BLaER1 (cell line): ENCODE results near the gene SCUBE1.

Experiments
- H3K27ac ChIP-seq: shearing (Covaris generic); formaldehyde crosslinking; 2 replicates; pipeline ENCODE4 v1.8.1; 2022
- H3K27me3 ChIP-seq: shearing (Covaris generic); formaldehyde crosslinking; 2 replicates; pipeline ENCODE4 v1.8.1; 2022
- H3K36me3 ChIP-seq: shearing (Covaris generic); formaldehyde crosslinking; 2 replicates; pipeline ENCODE4 v1.8.1; 2022
- H3K4me1 ChIP-seq: shearing (Covaris generic); formaldehyde crosslinking; 2 replicates; pipeline ENCODE4 v1.8.1; 2022
- H3K4me2 ChIP-seq: shearing (Covaris generic); formaldehyde crosslinking; 2 replicates; pipeline ENCODE4 v1.8.1; 2022
- H3K4me3 ChIP-seq: shearing (Covaris generic); formaldehyde crosslinking; 2 replicates; pipeline ENCODE4 v1.8.1; 2022
- H3K9ac ChIP-seq: shearing (Covaris generic); formaldehyde crosslinking; 2 replicates; pipeline ENCODE4 v1.8.1; 2022
- H3K9me3 ChIP-seq: shearing (Covaris generic); formaldehyde crosslinking; 2 replicates; pipeline ENCODE4 v1.8.1; 2022
- H4K20me1 ChIP-seq: shearing (Covaris generic); formaldehyde crosslinking; 2 replicates; pipeline ENCODE4 v1.8.1; 2022
- Cebpa-rat ChIP-seq: shearing (Covaris generic); IDR thresholded peaks from 2 replicates; pipeline ENCODE4 v1.8.1; 2022

The SCUBE1 gene

GRCh38 chr22:43244803-43245527 is 98.2 kb downstream of the SCUBE1 start:
- Histone ChIP-seq H3K4me3 (no peak overlapping the region), H3K36me3 (no peaks in the 10 kb centered on the region), H3K9ac (no peak overlapping the region), H3K27ac (peak overlapping the region; percentile 82), H3K4me1 (peaks cover 75% of the 10 kb centered on the region), H4K20me1 (no peaks in the 10 kb centered on the region), H3K9me3 (no peaks in the 10 kb centered on the region), H3K4me2 (peak overlapping the region; percentile 65), H3K27me3 (no peaks in the 10 kb centered on the region)
- no peak for TF ChIP-seq Cebpa-rat

- Histone ChIP-seq H3K4me2 (peak overlapping the region; percentile 65), H3K36me3 (no peaks in the 10 kb centered on the region), H3K9me3 (no peaks in the 10 kb centered on the region), H4K20me1 (no peaks in the 10 kb centered on the region), H3K4me3 (no peak overlapping the region), H3K4me1 (peaks cover 75% of the 10 kb centered on the region), H3K27me3 (no peaks in the 10 kb centered on the region), H3K27ac (peak overlapping the region; percentile 82; the same call in 1 of the 2 replicates), H3K9ac (no peak overlapping the region)
- no peak for TF ChIP-seq Cebpa-rat
Observed at GRCh38 chr22:43244402-43244801, 98.8 kb downstream of the SCUBE1 start.

GRCh38 chr22:43243324-43243723 is 99.8 kb downstream of the SCUBE1 start:
- H3K4me3 ChIP-seq, result no peak overlapping the region
- H3K9ac ChIP-seq, result no peak overlapping the region
- peaks cover 77% of the 10 kb centered on the region for H3K4me1 ChIP-seq
- 0 out of 2 replicates have a peak overlapping the region, but pooled peaks have one; percentile 7 for H3K27ac ChIP-seq
- no peaks in the 10 kb centered on the region for H3K36me3 ChIP-seq
- H3K27me3 ChIP-seq, result no peaks in the 10 kb centered on the region
- H3K4me2 ChIP-seq, result no peak overlapping the region
- H3K9me3 ChIP-seq, result no peaks in the 10 kb centered on the region
- H4K20me1 ChIP-seq, result no peaks in the 10 kb centered on the region
- no peak for TF ChIP-seq Cebpa-rat

DNA sequence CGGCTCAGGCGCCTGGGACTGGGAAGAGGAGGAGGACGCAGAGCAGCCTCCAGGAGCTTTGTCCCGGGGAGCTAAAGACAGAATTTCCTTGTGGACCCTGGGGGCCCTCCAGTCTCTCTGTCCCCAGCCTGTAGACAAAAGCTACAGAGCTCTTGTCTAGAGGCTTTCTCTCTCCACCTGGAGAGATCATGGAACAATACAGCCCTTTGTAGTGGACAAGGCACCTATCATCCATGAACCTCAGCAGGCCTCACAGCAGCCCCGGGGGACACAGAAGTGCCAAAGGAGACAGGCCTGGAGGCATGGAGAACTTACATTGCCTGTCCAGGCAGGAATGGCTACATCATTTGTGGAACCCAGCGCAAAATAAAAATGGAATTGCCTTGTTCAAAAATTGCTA is 100.5 kb downstream of the SCUBE1 start:
- H4K20me1 ChIP-seq, result no peaks in the 10 kb centered on the region
- no peaks in the 10 kb centered on the region for H3K27me3 ChIP-seq
- H3K4me2 ChIP-seq, result no peak overlapping the region
- no peak overlapping the region for H3K4me3 ChIP-seq
- no peaks in the 10 kb centered on the region for H3K36me3 ChIP-seq
- peak overlapping the region; percentile 18; the same call in 1 of the 2 replicates for H3K27ac ChIP-seq
- H3K9ac ChIP-seq, result no peak overlapping the region
- TF ChIP-seq Cebpa-rat, result no peak
- H3K4me1 ChIP-seq, result peaks cover 77% of the 10 kb centered on the region
- H3K9me3 ChIP-seq, result no peaks in the 10 kb centered on the region

GRCh38 chr22:43241699-43242386 is 101.3 kb downstream of the SCUBE1 start:
- TF ChIP-seq Cebpa-rat, result no peak
- no peaks in the 10 kb centered on the region for H3K9me3 ChIP-seq
- no peak overlapping the region for H3K4me3 ChIP-seq
- H3K27me3 ChIP-seq, result no peaks in the 10 kb centered on the region
- no peak overlapping the region for H3K4me2 ChIP-seq
- H4K20me1 ChIP-seq, result no peaks in the 10 kb centered on the region
- H3K36me3 ChIP-seq, result no peaks in the 10 kb centered on the region
- 0 out of 2 replicates have a peak overlapping the region, but pooled peaks have one; percentile 18 for H3K27ac ChIP-seq
- peaks cover 77% of the 10 kb centered on the region for H3K4me1 ChIP-seq
- H3K9ac ChIP-seq, result no peak overlapping the region

DNA sequence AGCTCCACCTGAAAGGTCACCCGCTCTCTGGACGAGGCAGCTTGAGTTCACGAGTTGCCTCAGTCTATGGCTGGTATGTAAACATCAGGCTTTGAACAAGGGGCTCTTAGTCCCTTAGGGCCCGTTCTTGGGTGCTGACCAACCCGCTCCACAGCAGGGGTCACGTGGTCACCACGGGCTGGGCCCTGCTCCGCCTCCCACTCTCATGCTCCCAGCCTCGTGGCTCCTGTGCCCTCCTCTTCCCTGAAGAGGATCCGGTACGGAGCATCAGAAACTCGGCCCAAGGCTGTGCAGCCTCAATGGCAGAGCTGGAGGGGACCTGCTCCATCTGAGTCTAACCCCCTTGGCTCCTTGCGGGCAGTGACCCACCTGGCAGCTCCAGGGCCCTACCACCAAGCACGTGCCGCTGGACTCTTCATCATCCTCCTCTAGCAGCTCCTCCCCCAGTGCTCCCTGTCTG is 102.0 kb downstream of the SCUBE1 start:
- peaks cover 77% of the 10 kb centered on the region for H3K4me1 ChIP-seq
- no peaks in the 10 kb centered on the region for H3K27me3 ChIP-seq
- no peak for TF ChIP-seq Cebpa-rat
- H4K20me1 ChIP-seq, result no peaks in the 10 kb centered on the region
- H3K4me2 ChIP-seq, result no peak overlapping the region
- H3K27ac ChIP-seq, result no peak overlapping the region
- H3K9me3 ChIP-seq, result no peaks in the 10 kb centered on the region
- H3K4me3 ChIP-seq, result no peak overlapping the region
- H3K36me3 ChIP-seq, result no peaks in the 10 kb centered on the region
- no peak overlapping the region for H3K9ac ChIP-seq

DNA sequence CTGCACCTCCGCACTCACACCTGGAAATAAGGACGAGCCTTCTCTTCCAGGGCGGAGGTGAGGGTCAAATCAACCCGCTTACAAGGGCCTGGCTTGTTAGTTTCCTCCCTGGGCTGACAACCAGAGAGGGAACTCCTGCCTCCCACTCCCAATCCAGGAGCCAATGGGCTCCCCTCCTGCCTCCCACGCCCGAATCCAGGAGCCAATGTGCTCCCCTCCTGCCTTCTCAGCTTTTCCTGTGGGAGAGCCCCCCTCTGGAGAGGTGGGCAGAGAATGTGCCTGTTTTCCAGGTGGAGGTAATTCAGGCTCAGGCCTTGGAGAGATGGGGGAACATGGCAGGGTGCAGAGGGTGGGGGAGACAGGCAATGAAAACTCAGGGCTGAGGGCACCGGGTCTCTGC is 102.6 kb downstream of the SCUBE1 start:
- Histone ChIP-seq H3K4me3 (no peak overlapping the region), H3K27me3 (no peaks in the 10 kb centered on the region), H4K20me1 (no peaks in the 10 kb centered on the region), H3K9ac (no peak overlapping the region), H3K27ac (no peak overlapping the region), H3K36me3 (no peaks in the 10 kb centered on the region), H3K9me3 (no peaks in the 10 kb centered on the region), H3K4me2 (no peak overlapping the region), H3K4me1 (peaks cover 77% of the 10 kb centered on the region)
- TF ChIP-seq Cebpa-rat, result no peak

- H3K9ac ChIP-seq, result no peak overlapping the region
- H3K4me1 ChIP-seq, result peaks cover 73% of the 10 kb centered on the region
- H3K36me3 ChIP-seq, result no peaks in the 10 kb centered on the region
- H3K4me2 ChIP-seq, result peak overlapping the region; percentile 48
- no peak overlapping the region for H3K27ac ChIP-seq
- no peaks in the 10 kb centered on the region for H3K9me3 ChIP-seq
- H3K4me3 ChIP-seq, result no peak overlapping the region
- H3K27me3 ChIP-seq, result no peaks in the 10 kb centered on the region
- no peaks in the 10 kb centered on the region for H4K20me1 ChIP-seq
- TF ChIP-seq Cebpa-rat, result no peak
Observed at GRCh38 chr22:43239956-43240355, 103.2 kb downstream of the SCUBE1 start.

GRCh38 chr22:43239193-43239780 is 103.9 kb downstream of the SCUBE1 start:
- H3K9ac ChIP-seq, result no peak overlapping the region
- H3K9me3 ChIP-seq, result no peaks in the 10 kb centered on the region
- H3K36me3 ChIP-seq, result no peaks in the 10 kb centered on the region
- H3K4me1 ChIP-seq, result peaks cover 66% of the 10 kb centered on the region
- H3K27ac ChIP-seq, result no peak overlapping the region
- H3K4me2 ChIP-seq, result peak overlapping the region; percentile 48
- no peak for TF ChIP-seq Cebpa-rat
- H4K20me1 ChIP-seq, result no peaks in the 10 kb centered on the region
- H3K4me3 ChIP-seq, result no peak overlapping the region
- no peaks in the 10 kb centered on the region for H3K27me3 ChIP-seq

GRCh38 chr22:43238526-43239006 is 104.6 kb downstream of the SCUBE1 start:
- TF ChIP-seq Cebpa-rat, result no peak
- Histone ChIP-seq H3K4me3 (no peak overlapping the region), H4K20me1 (no peaks in the 10 kb centered on the region), H3K9me3 (no peaks in the 10 kb centered on the region), H3K27ac (0 out of 2 replicates have a peak overlapping the region, but pooled peaks have one; percentile 74), H3K36me3 (no peaks in the 10 kb centered on the region), H3K9ac (no peak overlapping the region), H3K4me2 (peak overlapping the region; percentile 83; the same call in 1 of the 2 replicates), H3K27me3 (no peaks in the 10 kb centered on the region), H3K4me1 (peaks cover 60% of the 10 kb centered on the region)
